Smooth muscle cell of the brain vasculature (primary cell): ENCODE measurements around the gene EPHA4.

Source experiments
- DNase-seq: peaks from one replicate; pipeline ENCODE4 v3.0.0-alpha.2; 2012; ENCODE audit warnings: low read depth, low spot score

EPHA4 gene

DNA sequence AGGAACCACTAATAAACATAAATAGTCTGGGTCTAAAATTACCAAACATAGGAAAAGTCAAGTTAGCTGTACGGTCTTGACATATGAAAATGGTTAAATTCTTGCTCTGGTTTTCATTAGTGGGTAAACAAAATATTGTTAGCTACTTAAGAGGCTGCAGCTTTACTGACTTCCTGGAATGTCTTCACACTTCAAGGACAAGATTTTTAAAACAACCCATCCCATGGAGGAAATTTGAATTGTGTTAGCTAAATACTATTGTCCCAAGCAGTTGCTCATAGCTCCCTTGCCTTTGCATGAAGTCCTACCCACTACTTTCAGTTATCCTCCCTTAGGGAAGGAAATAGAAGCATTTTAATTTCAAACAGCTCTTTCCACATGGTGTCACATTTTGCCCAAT lies 128.5 kb downstream of the EPHA4 start:
- DNase-seq = no peak

DNA sequence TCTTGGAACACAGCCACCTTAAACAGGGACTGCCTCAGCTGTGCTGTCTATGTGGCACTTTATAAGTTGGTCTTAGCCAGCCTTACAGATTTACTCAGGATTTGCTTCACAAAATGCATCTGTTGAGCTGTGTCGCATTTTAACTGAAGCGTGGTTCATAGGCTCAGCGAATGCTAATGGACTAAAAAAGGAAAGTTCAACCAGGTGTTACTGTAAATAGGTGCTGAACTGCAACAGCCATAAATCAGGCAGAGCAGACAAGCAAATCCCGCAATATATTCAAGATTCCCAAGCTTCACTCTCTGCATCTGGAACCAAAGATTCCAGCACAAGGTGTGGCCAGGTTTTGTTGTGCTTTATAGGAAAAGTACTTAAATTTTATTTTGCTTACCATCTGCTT lies 130.0 kb downstream of the EPHA4 start:
- DNase-seq = no peak

DNA sequence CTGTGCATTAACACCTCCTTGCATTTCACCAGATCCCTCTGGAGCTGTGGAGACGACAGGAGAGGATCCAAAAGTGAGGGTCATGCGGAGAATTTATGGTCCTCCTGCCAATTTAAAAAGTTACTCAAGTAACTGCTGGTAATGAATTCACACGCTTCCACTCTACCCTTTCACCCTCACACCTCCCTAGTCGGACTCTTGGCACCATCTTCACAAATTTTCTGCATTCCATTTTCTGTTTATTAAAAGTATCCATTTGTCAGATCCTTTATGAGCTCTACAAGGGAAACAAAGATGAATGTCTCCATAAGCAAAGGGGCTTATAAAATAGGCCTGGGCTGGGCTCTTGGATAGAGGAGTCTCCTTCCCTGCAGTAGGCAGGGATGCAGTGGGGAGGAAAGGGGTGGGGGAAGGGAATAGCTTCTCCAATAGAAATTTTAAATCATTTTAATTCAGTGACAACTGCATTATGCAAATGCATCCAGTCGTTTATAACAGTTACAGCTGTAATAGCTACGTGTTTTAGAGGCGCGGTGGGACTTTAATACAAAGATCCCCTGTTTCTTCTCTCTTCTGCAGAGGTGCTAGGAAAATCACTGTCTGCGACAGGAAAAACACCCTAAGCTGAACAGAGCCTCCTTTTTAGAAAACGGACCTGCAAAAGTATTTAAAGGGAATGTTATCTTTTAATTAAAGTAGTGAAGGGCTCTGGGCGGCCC lies 132.2 kb downstream of the EPHA4 start:
- DNase-seq = no peak

DNA sequence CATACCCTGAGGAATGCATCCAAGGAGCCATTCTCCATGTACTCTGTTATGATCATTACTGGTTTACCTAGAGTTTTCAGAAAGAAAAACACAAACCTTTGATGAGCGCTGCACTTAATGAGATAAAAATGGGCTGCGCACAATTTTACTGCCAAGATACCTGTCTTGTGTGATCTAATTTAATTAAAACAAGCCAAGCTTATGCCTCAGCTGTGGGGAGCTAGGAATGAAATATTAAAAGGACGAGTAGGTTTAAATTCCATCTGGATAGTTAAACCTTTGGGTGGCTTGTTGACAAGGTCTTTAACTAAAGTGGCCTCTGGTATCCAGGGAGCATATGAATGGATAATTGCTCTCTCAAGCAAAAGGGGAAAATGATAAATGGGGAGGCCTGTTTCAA lies 135.0 kb downstream of the EPHA4 start:
- no peak for DNase-seq

DNA sequence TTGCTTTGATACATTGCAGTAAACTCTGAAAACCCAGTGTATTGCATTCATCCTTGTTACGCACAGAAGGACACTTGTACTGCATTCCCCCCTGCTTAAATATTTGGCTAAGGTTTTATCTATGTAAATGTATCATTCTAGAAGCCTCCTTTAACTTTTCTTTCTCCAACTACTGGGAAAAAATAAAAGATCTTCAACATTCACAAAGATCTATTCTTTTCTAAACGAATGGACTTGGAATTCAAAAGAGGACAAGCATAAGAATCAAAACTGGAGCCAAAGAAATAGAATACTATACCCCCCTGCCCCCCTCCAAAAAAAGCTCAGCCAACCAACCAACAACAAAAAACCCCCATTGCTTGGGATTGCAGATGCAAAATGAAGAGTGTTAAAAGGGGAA lies 136.9 kb downstream of the EPHA4 start:
- no peak for DNase-seq

DNA sequence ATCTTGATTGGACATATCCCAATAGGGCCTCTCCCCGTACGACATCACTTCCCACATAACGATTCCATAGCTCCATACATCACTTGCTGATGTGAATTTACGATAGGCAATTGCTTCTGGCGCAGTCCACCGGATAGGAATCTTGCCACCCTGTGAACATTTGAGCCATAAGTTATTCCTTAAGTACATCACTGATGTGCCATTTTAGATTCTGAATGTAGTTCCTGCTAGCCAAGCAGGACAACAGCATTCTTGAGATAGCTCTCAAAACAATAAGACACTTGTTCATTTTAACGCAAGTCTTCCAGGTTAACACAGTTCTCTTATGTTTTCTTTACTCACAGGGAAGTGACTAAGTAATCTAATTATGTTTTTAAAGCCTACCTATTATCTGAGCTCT lies 138.0 kb downstream of the EPHA4 start:
- DNase-seq = no peak

DNA sequence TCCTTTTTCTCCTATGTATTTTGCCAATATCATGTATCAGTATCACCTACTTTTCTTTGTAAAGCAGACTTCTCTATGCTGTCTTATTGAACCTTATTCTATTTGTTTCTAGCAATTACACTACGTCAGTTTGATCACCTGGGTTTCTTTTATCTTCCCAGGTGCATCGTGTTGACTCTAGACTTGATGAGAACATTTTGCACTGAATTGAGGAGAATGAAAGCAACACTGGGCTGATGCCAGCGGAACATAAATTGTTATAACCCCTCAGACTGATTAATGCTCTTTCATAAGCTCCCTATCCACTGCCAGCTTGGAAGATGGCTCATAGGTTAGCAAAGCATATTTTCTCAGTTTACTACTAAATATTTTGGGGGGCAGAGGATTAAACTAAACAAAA lies 140.6 kb downstream of the EPHA4 start:
- DNase-seq = no peak

DNA sequence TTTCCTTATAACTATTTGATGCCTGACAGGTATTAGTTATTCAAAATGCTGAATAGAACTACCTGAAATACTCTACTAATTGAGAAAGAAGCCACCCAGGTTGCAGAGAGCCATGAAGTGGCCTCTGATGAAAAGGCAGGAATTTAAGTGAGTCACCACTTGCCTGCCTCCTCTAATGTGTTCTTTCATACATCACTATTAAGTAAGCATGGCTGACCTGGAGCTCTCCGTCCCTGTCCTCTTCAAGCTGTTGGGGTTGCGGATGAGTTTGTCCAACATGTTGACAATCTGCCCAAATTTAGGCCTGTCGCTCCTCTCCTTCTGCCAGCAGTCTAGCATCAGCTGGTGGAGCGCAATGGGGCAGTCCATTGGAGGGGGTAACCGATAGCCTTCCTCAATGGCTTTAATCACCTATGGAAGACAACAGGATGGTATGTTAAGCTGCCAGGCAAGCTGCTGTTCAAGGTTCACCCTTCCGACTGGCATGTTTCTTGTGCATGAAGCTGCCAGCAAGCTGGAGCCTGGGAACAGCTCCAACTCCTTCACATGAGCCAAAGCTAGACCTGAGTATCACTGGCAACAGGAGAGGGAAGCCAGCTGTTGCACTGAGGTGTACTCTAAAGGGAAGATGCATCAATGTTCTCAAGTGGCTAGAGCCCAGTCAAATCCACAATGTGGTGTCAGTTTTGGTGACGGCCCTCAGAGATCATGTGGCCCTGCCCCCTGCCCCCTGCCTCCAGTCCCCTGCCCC lies 142.2 kb downstream of the EPHA4 start:
- no peak for DNase-seq

DNA sequence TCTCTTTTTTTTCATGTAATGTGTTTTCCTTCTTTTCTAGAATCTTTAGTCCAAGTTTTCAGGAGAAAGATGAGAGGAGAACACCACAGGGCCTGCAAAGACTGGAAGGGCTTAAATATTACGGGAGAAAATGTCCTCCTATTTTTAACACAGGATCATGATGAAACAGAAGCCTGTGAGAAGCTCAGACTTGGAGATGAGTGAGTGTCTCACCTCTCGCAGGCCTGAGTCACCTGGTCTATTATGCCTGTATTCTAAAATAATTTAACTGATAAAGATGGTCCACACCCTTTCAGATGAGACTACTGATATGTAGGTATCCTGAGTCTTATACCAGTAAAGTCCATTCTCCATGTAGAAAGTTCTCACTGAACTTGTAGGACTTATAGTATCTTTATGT lies 143.2 kb downstream of the EPHA4 start:
- no peak for DNase-seq

DNA sequence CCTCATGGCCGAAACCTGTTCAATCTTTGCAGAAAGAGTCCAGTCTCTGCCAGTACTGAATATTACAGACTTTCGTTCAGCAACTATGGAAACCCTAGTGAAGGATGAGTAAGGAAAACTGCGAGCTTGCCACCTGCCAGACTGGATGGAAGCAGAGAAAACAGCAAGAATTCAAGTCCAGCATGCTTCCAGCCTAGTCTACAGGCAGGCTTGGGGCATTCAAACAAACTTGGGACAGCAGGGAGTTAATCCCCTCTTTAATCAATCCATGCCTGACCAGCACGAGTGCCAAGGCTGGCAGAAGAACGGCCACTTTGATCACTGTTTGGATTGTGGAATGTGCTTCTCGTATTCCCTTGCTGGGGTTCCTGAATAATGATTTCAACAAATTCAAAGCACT lies 145.2 kb downstream of the EPHA4 start:
- no peak for DNase-seq

DNA sequence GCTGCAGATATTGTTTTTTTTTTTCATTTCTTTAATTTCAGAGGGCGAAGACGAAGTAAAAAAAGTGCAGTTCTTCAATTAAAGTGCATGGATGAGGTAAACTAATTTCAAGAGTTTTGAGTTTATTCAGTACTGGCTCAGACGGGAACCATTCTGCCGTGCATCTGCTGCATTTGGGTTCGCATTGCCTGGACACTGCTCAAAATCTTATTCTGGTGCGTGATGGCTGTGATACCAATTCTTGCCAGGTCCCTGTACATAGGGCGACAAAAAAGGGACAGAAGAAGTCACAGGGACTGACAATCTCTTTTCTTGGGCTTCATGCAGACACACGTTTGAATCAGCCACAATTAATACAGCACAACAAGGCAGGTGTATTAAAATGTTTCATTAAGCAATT lies 146.2 kb downstream of the EPHA4 start:
- DNase-seq = no peak

DNA sequence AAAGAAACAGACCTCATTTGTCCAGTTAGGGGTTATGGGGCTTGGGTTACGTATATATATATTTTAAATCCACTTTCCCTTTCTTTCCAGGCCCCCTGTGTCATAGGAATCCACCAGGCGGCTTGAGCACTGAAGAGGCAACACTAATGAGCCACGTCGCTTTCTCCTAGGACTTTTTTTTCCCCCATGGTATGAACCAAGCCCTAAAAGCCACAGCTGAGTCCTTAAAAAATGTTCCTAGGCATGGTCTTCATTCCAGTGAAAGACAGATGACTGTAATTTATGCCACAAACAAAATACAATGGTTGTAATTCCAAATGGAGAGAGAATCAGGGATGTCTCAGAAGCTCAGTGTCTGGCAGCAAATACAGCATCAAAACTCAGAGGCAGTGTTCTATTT lies 146.8 kb downstream of the EPHA4 start:
- no peak for DNase-seq

DNA sequence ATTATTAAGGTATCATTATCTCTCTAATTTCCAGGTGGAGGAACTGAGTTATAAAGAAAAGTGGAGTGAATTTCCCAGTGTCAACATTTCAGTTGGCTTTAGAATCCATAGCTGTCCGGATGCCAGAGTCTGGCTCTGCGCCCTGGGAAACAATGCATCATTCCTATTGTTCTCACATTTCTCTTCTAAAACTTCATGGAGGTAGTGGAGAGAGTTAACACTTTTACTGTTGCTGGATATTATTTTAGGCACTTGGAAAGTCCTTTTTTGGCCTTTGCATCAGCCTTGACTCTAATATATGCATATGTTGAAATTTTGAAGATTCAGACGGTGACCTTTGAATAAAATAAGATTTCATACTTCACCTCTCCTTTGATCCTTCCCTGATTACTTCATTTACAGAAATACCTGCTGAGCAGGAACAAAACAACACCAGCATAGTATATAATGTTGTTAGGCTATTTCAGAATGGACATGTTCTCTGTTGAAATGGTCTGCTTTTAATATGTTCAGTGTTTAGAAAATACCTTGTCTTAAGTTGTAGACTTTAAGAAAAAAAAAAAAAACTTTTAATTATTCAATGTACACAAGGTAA lies 148.8 kb downstream of the EPHA4 start:
- no peak for DNase-seq

DNA sequence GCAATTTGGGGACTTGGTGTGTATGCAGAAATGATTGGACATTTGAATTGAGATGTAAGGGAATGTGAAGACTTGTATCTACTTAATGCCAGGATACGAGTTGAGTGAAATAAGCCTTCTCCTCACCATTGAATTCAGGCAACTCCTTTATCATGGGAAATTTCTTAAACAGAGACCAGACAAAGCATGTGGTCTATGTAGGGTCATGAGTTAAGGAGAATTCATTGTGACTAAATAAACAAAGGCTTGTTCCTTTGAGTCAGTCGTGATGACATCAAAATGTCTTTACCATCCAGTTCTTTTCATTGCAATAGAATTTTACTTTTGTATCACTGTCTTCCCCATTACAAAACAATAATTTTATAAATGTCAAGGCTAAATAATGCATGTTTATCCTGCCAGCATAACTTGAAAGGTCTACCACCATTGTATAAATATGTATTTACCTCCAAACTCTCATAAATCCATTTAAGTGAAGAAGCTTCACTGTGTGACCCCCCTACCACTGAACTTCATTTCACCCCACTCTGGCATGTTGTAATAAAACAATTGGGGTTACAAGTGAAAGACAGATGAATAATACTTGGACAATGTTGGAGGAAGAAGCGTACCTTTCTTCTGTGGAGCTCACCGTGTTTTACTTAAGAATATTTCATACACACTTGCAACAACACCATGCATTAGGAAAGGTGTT lies 149.4 kb downstream of the EPHA4 start:
- no peak for DNase-seq

DNA sequence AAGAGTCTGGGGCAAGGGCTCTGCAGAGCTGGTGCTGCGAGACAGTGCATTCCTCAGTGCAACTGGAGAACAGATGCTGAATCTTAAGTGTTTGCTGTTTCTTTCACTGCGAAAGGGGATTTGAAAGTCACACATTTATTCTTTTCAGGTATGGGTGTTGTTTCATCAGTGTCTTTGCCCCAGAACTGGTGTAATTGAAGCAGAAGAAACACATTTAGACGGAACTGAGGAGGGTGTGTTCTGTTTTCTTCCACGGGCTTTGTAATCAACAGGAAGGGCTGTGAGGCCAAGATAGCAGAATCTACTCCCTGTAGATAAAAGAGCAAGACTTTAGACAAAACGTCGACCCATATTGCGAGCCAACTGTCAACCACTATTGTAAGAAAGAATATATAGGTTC lies 151.9 kb downstream of the EPHA4 start:
- no peak for DNase-seq

DNA sequence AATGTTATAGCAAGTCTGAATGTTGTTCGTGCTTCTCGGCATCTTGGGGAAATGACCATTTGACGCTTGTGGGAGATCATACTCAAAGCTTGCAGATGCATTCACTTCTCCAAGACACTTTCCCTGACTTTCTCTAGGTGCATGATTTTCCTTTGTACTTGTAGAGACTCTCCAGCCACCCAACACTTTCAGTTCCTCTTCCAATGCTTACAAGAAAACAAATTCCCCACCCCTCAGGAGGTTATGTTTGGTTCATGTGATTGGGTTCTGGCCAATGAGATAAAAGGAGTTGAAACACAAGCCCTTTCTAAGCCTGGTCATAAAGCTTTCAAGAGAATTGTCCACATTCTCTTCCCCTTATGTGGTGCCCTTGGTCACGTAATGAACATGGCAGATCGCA lies 156.3 kb downstream of the EPHA4 start:
- DNase-seq = no peak

DNA sequence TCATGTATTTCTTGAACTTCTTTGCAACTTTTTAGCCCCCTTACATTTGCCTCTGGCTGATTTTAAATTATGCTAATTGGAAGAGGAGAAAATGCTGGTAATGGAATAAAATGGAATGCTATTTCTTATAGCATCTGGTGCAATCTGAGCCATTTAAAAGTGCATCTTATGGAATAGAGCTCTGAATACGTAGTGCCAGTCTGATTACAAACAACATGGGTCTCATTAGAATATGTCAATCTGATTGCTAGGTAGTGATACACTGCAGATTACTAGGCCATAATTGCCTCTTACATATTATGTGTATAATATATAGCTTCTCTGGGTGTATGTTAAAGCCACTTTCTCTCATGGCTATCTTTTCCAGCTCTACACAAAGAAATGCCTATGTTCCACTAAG lies 159.1 kb downstream of the EPHA4 start:
- no peak for DNase-seq

DNA sequence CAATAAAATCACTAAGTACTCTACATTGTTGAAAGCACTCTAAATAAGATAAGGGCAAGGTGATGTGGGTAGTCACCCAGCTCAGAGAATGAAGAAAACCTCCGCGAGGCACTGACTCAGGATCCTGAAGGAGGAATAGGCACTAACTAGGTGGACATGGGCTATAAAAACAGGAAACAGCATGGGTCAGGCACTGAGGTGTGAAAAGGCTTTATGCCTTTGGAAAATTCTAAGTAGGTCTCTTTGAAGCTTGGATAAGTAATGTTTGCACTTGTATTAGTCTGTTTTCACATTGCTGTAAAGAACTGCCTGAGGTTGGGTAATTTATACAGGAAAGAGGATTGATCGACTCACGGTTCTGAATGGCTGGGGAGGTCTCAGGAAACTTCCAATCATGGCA lies 161.6 kb downstream of the EPHA4 start:
- no peak for DNase-seq

DNA sequence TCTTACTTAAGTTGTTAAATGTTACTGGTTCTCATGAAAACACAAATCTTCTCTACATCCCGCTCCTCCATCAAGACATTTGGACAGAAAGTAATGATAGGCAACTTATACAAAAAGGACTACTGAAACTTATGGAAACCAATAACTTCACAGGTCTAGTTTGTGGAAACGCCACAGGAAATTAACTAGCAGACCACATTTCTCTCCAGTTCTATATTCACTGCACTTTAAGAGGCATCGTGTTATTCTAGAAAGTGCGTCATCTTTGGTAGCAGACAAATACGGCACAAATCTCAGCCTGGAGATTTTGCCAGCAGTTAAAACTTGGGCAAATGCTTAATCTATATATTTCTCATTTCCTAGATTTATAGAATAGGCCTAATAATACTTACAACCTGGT lies 164.3 kb downstream of the EPHA4 start:
- DNase-seq = no peak

DNA sequence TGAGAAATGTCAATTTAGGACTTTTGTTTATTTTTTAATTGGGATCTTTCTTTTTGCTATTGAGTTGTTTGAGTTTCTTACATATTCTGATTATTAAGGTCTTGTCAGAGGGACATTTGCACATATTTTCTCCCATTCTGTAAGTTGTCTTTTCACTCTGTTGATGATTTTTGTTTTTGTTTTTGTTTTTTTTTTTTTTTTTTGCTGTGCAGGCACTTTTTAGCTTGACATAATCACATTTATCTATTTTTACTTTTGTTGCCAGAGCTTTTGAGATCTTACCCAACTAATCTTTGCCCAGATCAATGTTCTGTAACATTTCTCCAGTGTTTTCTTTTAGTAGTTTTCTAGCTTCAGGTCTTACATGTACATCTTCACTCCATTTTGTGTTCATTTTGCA lies 166.6 kb downstream of the EPHA4 start:
- no peak for DNase-seq

DNA sequence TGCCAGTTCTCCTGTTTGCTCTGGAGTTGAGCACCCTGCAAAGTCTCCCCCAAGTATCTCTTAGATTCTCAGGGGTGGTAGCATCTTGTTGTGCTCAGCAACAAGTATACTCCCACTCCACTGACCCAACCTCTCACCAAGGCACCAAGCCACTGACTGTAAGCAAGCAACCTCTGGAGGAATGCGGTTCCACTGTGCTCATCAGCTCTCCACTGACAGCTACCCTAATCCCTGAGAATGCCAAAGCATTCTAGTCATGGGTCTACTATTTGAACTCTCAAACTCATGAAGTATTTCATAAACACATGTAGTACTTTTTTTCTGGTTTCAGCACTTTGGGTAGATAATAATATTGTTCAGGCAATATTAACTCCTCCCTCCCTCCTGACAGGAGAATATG lies 170.0 kb downstream of the EPHA4 start:
- no peak for DNase-seq

DNA sequence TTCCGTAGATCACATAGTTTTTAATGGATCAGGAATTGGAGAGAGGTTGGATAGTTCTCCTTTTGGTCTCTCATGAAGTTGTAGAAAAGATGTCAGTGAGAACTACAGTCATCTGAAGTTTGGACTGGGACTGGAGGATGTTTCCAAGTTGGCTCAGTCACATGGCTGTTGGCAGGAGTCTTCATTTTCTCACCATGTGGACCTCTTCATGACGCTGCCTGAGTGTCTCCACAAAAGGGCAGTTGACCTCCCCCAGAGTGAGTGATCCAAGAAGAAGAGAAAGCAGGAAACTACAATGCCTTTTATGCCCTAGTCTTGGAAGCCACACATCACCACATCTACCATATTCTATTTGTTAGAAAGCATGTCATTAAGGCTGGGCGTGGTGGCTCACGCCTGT lies 171.7 kb downstream of the EPHA4 start:
- no peak for DNase-seq

DNA sequence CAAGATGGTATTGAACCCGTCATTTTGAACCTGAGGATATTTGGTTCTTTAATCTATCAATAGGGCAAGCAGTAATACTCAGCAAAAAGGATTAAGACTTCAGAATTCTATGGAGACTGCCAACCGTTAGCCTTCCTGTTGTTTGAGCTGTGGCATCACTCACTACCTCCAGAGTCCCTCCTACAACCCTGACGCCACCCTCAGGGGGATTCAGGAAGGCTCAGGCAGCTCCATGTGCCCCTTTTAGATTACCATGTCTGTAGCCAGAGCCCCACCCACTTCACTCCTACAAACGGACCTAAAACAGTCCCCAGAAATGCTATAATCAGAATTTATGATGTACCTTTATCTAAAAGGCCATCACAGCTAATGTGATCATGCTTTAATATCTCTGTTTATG lies 172.9 kb downstream of the EPHA4 start:
- no peak for DNase-seq
